GM23248 (cell line): ENCODE data around the gene CDH4.

Experiments used
- EZH2 ChIP-seq: fragments of 200-600 bp; sonication (generic); IDR thresholded peaks from 2 replicates; pipeline ENCODE4 v1.6.1; 2018; ENCODE audit warnings: antibody characterized with exemption, mild to moderate bottlenecking; ENCODE audit not compliant: insufficient read depth, poor library complexity, severe bottlenecking
- EZH2phosphoT487 ChIP-seq: fragments of 200-600 bp; sonication (generic); IDR thresholded peaks from 2 replicates; pipeline ENCODE4 v1.6.1; 2018; ENCODE audit warnings: antibody characterized with exemption, moderate library complexity, mild to moderate bottlenecking, low read depth; ENCODE audit not compliant: insufficient read depth

DNA sequence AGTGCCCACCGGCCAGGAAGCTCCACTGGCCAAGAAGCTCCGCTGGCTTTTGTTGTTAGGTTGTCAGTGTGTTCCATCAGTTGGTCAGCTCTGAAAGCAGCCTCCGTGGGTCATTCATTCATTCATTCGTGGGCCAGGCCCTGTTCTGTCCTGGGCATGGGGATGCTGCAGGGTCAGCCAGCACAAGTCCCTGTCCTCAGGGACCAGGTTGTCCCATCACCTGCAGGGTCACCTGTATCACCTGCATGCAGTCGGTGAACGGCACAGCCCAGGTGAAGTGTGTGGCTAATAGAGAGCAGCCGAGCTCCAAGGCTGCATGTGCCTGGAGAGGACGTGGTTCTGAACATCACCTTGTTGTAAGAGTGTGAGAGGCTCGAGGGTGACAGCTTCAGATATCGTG is 403.5 kb downstream of the CDH4 start:
- TF ChIP-seq EZH2 (no peak), EZH2phosphoT487 (no peak)
